BJ (cell line): ENCODE data around the gene CSRNP2. TPM values are rescaled to one million over a fixed set of nuclear protein-coding genes. Genes with fewer than 3 reads are reported as not detected.

Experiments used
- CTCF ChIA-PET: fragments of 350-600 bp; formaldehyde crosslinking; extraction: SDS; loops from one replicate; lab custom pipeline; 2021; ENCODE audit warnings: antibody characterized with exemption, inconsistent platforms; lab: Yijun Ruan, JAX
- POLR2A ChIA-PET: fragments of 300-600 bp; sonication (Branson Sonifier 250); formaldehyde crosslinking; extraction: SDS; loops from one replicate; lab custom pipeline; 2021; ENCODE audit warnings: antibody characterized with exemption; lab: Charles Lee
- DNase-seq: peaks from one replicate; pipeline ENCODE4 v3.0.0-alpha.2; 2011; ENCODE audit warnings: low read depth
- H3K27me3 ChIP-seq: 2 replicates; pipeline ENCODE4 v1.6.0; 2011; ENCODE audit warnings: low read length; ENCODE audit not compliant: control insufficient read depth, insufficient read depth
- H3K36me3 ChIP-seq: 2 replicates; pipeline ENCODE4 v1.5.1; 2011; ENCODE audit warnings: low read length; ENCODE audit not compliant: control insufficient read depth, insufficient read depth
- H3K4me3 ChIP-seq: 2 replicates; pipeline ENCODE4 v1.5.1; 2011; ENCODE audit warnings: low read depth, mild to moderate bottlenecking, control low read depth, low read length
- CTCF ChIP-seq: IDR thresholded peaks from 2 replicates; pipeline ENCODE4 v1.5.1; 2011; ENCODE audit warnings: low read depth, mild to moderate bottlenecking, control low read depth, inconsistent platforms, low read length, moderate library complexity; ENCODE audit not compliant: insufficient read depth
- polyA plus RNA-seq: library from polyadenylated mRNA; depleted of rRNA; stranded (reverse); fragments of >200 nt; gene quantifications from 2 replicates; pipeline ENCODE4 v1.2.3, GENCODE V29; 2011

Gene CSRNP2
- polyA plus RNA-seq, 1 experiment = 21.0 TPM

DNA sequence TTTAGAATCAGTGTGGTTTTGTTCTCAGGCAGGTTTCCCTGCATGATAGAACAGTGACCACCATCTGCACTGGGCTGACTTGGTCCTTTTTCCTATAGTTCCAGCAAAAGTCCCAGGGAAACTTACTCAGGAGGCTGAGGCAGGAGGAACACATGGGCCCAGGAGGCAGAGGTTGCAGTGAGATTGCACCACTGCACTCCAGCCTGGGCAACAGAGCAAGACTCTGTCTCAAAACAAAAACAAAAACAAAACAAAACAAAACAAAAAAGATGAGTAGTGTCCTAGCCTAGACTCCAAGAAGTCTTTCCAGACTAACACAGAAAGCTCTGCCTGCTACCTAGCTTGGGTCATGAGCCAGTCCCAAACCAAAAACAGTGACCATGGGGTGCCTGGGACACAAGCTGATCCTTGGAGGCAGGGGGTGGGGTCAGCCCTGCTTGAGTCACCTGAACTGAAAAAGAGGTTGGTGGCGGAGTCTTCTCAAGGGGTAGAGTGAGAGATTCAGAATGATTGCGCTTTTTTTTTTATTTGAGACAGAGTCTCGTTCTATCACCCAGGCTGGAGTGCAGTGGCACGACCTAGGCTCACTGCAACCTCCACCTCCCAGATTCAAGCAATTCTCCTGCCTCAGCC lies 49.8 kb downstream of the CSRNP2 start:
- Histone ChIP-seq H3K4me3 (no peak overlapping the region), H3K27me3 (no peaks in the 10 kb centered on the region), H3K36me3 (no peaks in the 10 kb centered on the region)
- POLR2A ChIA-PET = no interaction called here
- TF ChIP-seq CTCF = no peak
- CTCF ChIA-PET = interaction anchor here (1.8 kb wide), 1 partner anchor 14 kb away, joined by 7 read pairs; no protein-coding TSS in a partner anchor
- DNase-seq = no peak

- no peak for DNase-seq
- POLR2A ChIA-PET = no interaction called here
- Histone ChIP-seq H3K27me3 (no peaks in the 10 kb centered on the region), H3K4me3 (no peak overlapping the region), H3K36me3 (no peaks in the 10 kb centered on the region)
- CTCF ChIA-PET = interaction anchor here (1.8 kb wide), 1 partner anchor 14 kb away, joined by 7 read pairs; no protein-coding TSS in a partner anchor
- no peak for TF ChIP-seq CTCF
Observed at GRCh38 chr12:51033048-51033447, 50.3 kb downstream of the CSRNP2 start.

DNA sequence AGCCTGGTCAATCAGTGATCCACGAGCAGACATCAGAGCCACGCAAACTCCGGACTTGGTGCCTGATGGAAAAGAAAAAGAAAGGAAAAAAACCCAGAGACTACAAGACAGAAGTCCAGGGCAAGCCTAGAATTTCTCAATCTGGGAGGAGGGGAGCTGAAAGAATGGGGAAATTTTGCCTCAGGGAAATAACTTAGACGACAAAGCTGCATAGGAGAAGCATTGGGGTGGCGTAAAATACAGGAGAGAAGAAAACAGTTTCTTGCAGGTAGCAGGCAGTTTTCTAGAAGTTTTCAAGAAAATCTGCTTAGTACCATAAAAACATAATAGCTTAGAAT lies 54.6 kb downstream of the CSRNP2 start:
- TF ChIP-seq CTCF = no peak
- ChIA-PET POLR2A (interaction anchor here (0.6 kb wide), 1 partner anchor 94 kb away, joined by 3 read pairs; no protein-coding TSS in a partner anchor), CTCF (interaction anchor here (0.5 to 1.7 kb wide), 5 partner anchors 14 to 369 kb away, joined by 3 to 6 read pairs (median 5); no protein-coding TSS in a partner anchor)
- Histone ChIP-seq H3K27me3 (no peaks in the 10 kb centered on the region), H3K4me3 (no peak overlapping the region), H3K36me3 (no peaks in the 10 kb centered on the region)
- peak; percentile 10 for DNase-seq

GRCh38 chr12:51028126-51028812 lies 55.1 kb downstream of the CSRNP2 start:
- CTCF ChIA-PET = interaction anchor here (0.5 to 1.7 kb wide), 12 partner anchors 11 to 368 kb away, joined by 3 to 6 read pairs (median 4); no protein-coding TSS in a partner anchor
- no peak for DNase-seq

More at GRCh38 chr12:51028126-51028812, 55.1 kb downstream of the CSRNP2 start:
- TF ChIP-seq CTCF = peak; percentile 43
- no peaks in the 10 kb centered on the region for H3K36me3 ChIP-seq
- POLR2A ChIA-PET = interaction anchor here (0.6 to 0.7 kb wide), 2 partner anchors 55 to 94 kb away, joined by 3 read pairs; partner anchors contain the start of gene CSRNP2
- no peak overlapping the region for H3K4me3 ChIP-seq
- H3K27me3 ChIP-seq = no peaks in the 10 kb centered on the region
